Panc1 (cell line): Measurements from ENCODE around the gene PHF21A. TPM values are rescaled to one million over a fixed set of nuclear protein-coding genes. Genes with fewer than 3 reads are reported as not detected.

Source experiments
- ATAC-seq: fragments of 200-7000 bp; cut with Tn5 transposase; 2 replicates; pipeline ENCODE4 v1.9.1; 2020; ENCODE audit warnings: mild to moderate bottlenecking, moderate library complexity
- BruUV-seq: library from RNA; stranded (reverse); fragments of 400-500 nt; replicated peaks from 2 replicates; lab custom pipeline; 2021; lab: Mats Ljungman, UMichigan
- CTCF ChIA-PET: fragments of 300-600 bp; sonication (Branson Sonifier 250); formaldehyde crosslinking; loops from one replicate; lab custom pipeline; 2022; ENCODE audit warnings: antibody characterized with exemption; lab: Charles Lee
- POLR2A ChIA-PET: fragments of 300-600 bp; sonication (Branson Sonifier 250); formaldehyde crosslinking; loops from one replicate; lab custom pipeline; 2022; ENCODE audit warnings: antibody characterized with exemption; lab: Charles Lee
- DNase-seq: peaks from one replicate; pipeline ENCODE4 v3.0.0-alpha.2; 2010; ENCODE audit warnings: low read depth, low spot score
- H3K27ac ChIP-seq: 2 replicates; pipeline ENCODE4 v1.5.1; 2011; ENCODE audit warnings: mild to moderate bottlenecking, low read length, inconsistent platforms
- H3K27me3 ChIP-seq: fragments of 200-500 bp; sonication (Bioruptor generic); 2 replicates; pipeline ENCODE4 v1.6.0; 2014; ENCODE audit warnings: low read length, inconsistent platforms; ENCODE audit not compliant: control insufficient read depth, insufficient read depth
- H3K36me3 ChIP-seq: fragments of 200-500 bp; sonication (Bioruptor generic); 2 replicates; pipeline ENCODE4 v1.5.1; 2014; ENCODE audit warnings: inconsistent platforms, mild to moderate bottlenecking, low read length, moderate library complexity; ENCODE audit not compliant: control insufficient read depth, insufficient read depth
- H3K4me1 ChIP-seq: 2 replicates; pipeline ENCODE4 v1.5.1; 2011; ENCODE audit warnings: inconsistent platforms, mild to moderate bottlenecking, low read length, moderate library complexity; ENCODE audit not compliant: control insufficient read depth, insufficient read depth
- H3K4me3 ChIP-seq, 2 experiments: 2 replicates each; pipeline ENCODE4 v1.5.1; 2011 to 2012; ENCODE audit warnings: low read depth in 2 of 2, low read length in 2 of 2, mild to moderate bottlenecking in 2 of 2, inconsistent platforms in 1 of 2, moderate library complexity in 1 of 2
- H3K9me3 ChIP-seq: fragments of 200-500 bp; sonication (Bioruptor generic); 2 replicates; pipeline ENCODE4 v1.5.1; 2014; ENCODE audit warnings: low read depth, mild to moderate bottlenecking, inconsistent platforms, low read length, moderate library complexity; ENCODE audit not compliant: control insufficient read depth, insufficient read depth
- POLR2AphosphoS5 ChIP-seq: IDR thresholded peaks from 2 replicates; pipeline ENCODE4 v1.6.1; 2012; ENCODE audit warnings: mild to moderate bottlenecking, low read depth, low read length, moderate library complexity
- SIN3A ChIP-seq: IDR thresholded peaks from 2 replicates; pipeline ENCODE4 v1.6.1; 2012; ENCODE audit warnings: low read depth, mild to moderate bottlenecking, low read length, moderate library complexity, borderline replicate concordance; ENCODE audit not compliant: insufficient read depth
- TCF7L2 ChIP-seq: IDR thresholded peaks from 2 replicates; pipeline ENCODE4 v1.6.1; 2011; ENCODE audit warnings: mild to moderate bottlenecking, low read depth, low read length, inconsistent platforms
- in situ Hi-C: cut with HindIII; loops from 2 replicates; pipeline ENCODE4 v1.10.0; 2016; ENCODE audit warnings: low sequenced_read_pairs, low pct_unique_long_range_greater_than_20kb
- intact Hi-C: fragments of 100-400 bp; cut with micrococcal nuclease; formaldehyde crosslinking; loops from one replicate; pipeline ENCODE4 v1.10.0; 2022; ENCODE audit not compliant: unreplicated experiment
- total RNA-seq: library from RNA; stranded (reverse); gene quantifications from one replicate; pipeline ENCODE4 v1.2.1, GENCODE V29; 2021; ENCODE audit not compliant: unreplicated experiment
- TF ChIP-seq, protein P1 (sequence below): fragments of 450-650 bp; IDR thresholded peaks from 2 replicates; pipeline ENCODE4 v1.5.1; 2017; ENCODE audit warnings: mild to moderate bottlenecking
- TF ChIP-seq, protein P2 (sequence below), 2 experiments: IDR thresholded peaks; 2 replicates each; pipeline ENCODE4 v1.6.1; 2011 to 2012; ENCODE audit warnings: low read depth in 2 of 2, control low read depth in 1 of 2, low read length in 1 of 2, mild to moderate bottlenecking in 1 of 2, moderate library complexity in 1 of 2; ENCODE audit not compliant: insufficient read depth in 1 of 2

Gene PHF21A
- total RNA-seq, 1 experiment from 2014 or later: 45.7 TPM

DNA sequence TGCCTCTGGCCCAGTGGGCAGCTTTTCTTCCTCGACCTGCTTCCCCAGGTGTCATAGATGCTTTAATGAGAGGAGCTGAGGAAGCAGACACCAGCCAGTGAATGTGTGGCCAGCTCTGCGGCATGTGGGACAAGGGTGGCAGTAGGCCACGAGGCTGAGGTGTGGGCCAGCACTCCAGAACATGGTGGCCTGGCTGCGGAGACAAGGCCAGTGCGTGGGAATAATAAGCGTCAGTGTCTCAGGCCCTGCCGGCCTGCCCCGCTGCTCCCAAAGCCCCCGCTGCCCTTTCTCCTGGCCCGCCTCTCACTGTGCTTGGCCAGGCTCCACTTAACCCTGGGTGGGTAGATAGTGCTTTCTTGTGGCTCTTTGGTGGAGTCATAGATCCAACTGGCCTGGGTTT, 233.7 kb downstream of the PHF21A start:
- Histone ChIP-seq H3K4me3 (no peak overlapping the region), H3K27ac (no peak overlapping the region), H3K9me3 (no peaks in the 10 kb centered on the region), H3K4me1 (no peaks in the 10 kb centered on the region), H3K27me3 (no peaks in the 10 kb centered on the region), H3K36me3 (no peaks in the 10 kb centered on the region)
- intact Hi-C loops (no loop called here), in situ Hi-C loops (no loop called here)
- no TSS peak for BruUV-seq
- DNase-seq (no peak), ATAC-seq (no peak)
- CTCF ChIA-PET: no interaction called here
- TF ChIP-seq, protein P1, sequence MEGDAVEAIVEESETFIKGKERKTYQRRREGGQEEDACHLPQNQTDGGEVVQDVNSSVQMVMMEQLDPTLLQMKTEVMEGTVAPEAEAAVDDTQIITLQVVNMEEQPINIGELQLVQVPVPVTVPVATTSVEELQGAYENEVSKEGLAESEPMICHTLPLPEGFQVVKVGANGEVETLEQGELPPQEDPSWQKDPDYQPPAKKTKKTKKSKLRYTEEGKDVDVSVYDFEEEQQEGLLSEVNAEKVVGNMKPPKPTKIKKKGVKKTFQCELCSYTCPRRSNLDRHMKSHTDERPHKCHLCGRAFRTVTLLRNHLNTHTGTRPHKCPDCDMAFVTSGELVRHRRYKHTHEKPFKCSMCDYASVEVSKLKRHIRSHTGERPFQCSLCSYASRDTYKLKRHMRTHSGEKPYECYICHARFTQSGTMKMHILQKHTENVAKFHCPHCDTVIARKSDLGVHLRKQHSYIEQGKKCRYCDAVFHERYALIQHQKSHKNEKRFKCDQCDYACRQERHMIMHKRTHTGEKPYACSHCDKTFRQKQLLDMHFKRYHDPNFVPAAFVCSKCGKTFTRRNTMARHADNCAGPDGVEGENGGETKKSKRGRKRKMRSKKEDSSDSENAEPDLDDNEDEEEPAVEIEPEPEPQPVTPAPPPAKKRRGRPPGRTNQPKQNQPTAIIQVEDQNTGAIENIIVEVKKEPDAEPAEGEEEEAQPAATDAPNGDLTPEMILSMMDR: no peak
- POLR2A ChIA-PET: no interaction called here

DNA sequence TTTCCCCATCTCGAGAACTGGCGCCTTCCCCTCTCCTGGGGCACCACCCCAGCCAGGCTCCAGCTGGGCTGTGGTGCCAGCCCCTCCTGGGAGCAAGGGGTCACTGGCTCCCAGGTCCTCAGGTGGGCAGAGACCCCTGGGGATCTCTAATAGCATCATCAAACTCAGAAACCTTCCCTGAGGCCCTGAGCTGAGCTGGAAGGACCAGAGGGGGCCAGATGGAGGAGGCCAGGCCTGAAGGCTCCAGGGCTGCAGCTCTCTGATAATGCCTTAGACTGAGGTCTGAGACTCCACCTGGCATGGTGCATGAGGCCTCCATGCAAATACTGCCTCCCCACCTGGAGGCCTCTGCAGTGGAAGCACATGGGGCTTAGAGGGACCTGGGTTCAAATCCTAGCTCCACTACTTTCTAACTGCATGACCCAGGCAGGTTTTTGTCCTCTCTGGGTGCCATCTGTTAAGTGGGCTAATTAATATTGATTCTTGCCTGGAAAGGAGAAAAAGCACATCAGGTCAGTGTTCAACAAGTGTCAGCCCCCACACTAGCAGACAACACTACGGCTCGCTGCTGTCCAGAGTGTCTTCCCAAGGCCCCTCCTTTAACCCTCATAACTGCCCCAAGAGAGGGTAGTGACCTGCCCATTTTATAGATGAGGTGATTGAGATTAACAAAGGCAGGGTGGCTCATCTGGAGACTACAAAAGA, 234.3 kb downstream of the PHF21A start:
- intact Hi-C loops (no loop called here), in situ Hi-C loops (no loop called here)
- TF ChIP-seq SIN3A (no peak), POLR2AphosphoS5 (no peak), TCF7L2 (no peak)
- TF ChIP-seq, protein P1: no peak
- TF ChIP-seq, protein P2, sequence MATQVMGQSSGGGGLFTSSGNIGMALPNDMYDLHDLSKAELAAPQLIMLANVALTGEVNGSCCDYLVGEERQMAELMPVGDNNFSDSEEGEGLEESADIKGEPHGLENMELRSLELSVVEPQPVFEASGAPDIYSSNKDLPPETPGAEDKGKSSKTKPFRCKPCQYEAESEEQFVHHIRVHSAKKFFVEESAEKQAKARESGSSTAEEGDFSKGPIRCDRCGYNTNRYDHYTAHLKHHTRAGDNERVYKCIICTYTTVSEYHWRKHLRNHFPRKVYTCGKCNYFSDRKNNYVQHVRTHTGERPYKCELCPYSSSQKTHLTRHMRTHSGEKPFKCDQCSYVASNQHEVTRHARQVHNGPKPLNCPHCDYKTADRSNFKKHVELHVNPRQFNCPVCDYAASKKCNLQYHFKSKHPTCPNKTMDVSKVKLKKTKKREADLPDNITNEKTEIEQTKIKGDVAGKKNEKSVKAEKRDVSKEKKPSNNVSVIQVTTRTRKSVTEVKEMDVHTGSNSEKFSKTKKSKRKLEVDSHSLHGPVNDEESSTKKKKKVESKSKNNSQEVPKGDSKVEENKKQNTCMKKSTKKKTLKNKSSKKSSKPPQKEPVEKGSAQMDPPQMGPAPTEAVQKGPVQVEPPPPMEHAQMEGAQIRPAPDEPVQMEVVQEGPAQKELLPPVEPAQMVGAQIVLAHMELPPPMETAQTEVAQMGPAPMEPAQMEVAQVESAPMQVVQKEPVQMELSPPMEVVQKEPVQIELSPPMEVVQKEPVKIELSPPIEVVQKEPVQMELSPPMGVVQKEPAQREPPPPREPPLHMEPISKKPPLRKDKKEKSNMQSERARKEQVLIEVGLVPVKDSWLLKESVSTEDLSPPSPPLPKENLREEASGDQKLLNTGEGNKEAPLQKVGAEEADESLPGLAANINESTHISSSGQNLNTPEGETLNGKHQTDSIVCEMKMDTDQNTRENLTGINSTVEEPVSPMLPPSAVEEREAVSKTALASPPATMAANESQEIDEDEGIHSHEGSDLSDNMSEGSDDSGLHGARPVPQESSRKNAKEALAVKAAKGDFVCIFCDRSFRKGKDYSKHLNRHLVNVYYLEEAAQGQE (IDR thresholded peaks at IDR 0.05; ENCODE audit: insufficient read depth in 1 of 2, low read depth in 2 of 2, low read length in 1 of 2): no peak
- BruUV-seq: no TSS peak
- Histone ChIP-seq H3K27ac (no peak overlapping the region), H3K4me3 (no peak overlapping the region), H3K27me3 (no peaks in the 10 kb centered on the region), H3K9me3 (no peaks in the 10 kb centered on the region), H3K36me3 (no peaks in the 10 kb centered on the region), H3K4me1 (no peaks in the 10 kb centered on the region)
- DNase-seq (no peak), ATAC-seq (no peak)
- ChIA-PET CTCF (no interaction called here), POLR2A (interaction anchor here (0.6 kb wide), 1 partner anchor 40 kb away, joined by 6 read pairs; the partner anchor contains the start of gene CRY2)
